Keratinocyte (primary cell): Measurements from ENCODE around the gene PDZD2. TPM values are rescaled to one million over a fixed set of nuclear protein-coding genes. Genes with fewer than 3 reads are reported as not detected.

Experiments
- DNase-seq: peaks from one replicate; pipeline ENCODE4 v3.0.0-alpha.2; 2011; ENCODE audit warnings: low read depth, missing footprints, low spot score
- FAIRE-seq: peaks from 2 replicates; lab custom pipeline; 2011; peaks lifted over from hg19 to GRCh38; lab: Jason Lieb, UNC
- H2AFZ ChIP-seq: 2 replicates; pipeline ENCODE4 v1.6.0; 2012; ENCODE audit warnings: low read length, control low read depth, inconsistent platforms; ENCODE audit not compliant: control insufficient read depth
- H3K27ac ChIP-seq: 2 replicates; pipeline ENCODE4 v1.5.1; 2011; ENCODE audit warnings: low read length; ENCODE audit not compliant: control insufficient read depth, insufficient read depth
- H3K27me3 ChIP-seq: 3 replicates; pipeline ENCODE4 v1.6.0; 2011; ENCODE audit warnings: low read length; ENCODE audit not compliant: control insufficient read depth, insufficient read depth; ENCODE audit errors: extremely low read depth
- H3K36me3 ChIP-seq, 2 experiments: 2 replicates in 1 of 2; 3 replicates in 1 of 2; pipeline ENCODE4 v1.5.1; 2011; ENCODE audit warnings: low read length in 2 of 2, mild to moderate bottlenecking in 1 of 2; ENCODE audit not compliant: control insufficient read depth in 2 of 2, insufficient read depth in 2 of 2; ENCODE audit errors: extremely low read depth in 1 of 2
- H3K4me1 ChIP-seq: 3 replicates; pipeline ENCODE4 v1.5.1; 2011; ENCODE audit warnings: low read length; ENCODE audit not compliant: control insufficient read depth, insufficient read depth; ENCODE audit errors: extremely low read depth
- H3K4me2 ChIP-seq: 3 replicates; pipeline ENCODE4 v1.6.0; 2011; ENCODE audit warnings: low read depth, low read length; ENCODE audit not compliant: control insufficient read depth, insufficient read depth; ENCODE audit errors: extremely low read depth
- H3K4me3 ChIP-seq, 3 experiments: fragments of 200-600 bp in 1 of 3; sonication (generic) in 1 of 3; 2 replicates in 2 of 3; 3 replicates in 1 of 3; pipeline ENCODE4 v1.5.1; 2011 to 2016; ENCODE audit warnings: low read length in 3 of 3, mild to moderate bottlenecking in 3 of 3, control low read depth in 2 of 3, inconsistent platforms in 1 of 3, low read depth in 1 of 3, mixed read lengths in 1 of 3, mixed run types in 1 of 3, moderate library complexity in 1 of 3; ENCODE audit not compliant: control insufficient read depth in 2 of 3, insufficient read depth in 2 of 3; ENCODE audit errors: extremely low read depth in 1 of 3
- H3K79me2 ChIP-seq: 2 replicates; pipeline ENCODE4 v1.6.0; 2012; ENCODE audit warnings: low read length; ENCODE audit not compliant: control insufficient read depth, insufficient read depth
- H3K9ac ChIP-seq: 3 replicates; pipeline ENCODE4 v1.6.0; 2011; ENCODE audit warnings: low read length; ENCODE audit not compliant: control insufficient read depth, insufficient read depth; ENCODE audit errors: extremely low read depth
- H3K9me1 ChIP-seq: 3 replicates; pipeline ENCODE4 v1.6.0; 2011; ENCODE audit warnings: low read length; ENCODE audit not compliant: control insufficient read depth, insufficient read depth; ENCODE audit errors: extremely low read depth
- H3K9me3 ChIP-seq: 2 replicates; pipeline ENCODE4 v1.5.1; 2012; ENCODE audit warnings: low read depth, low read length; ENCODE audit not compliant: control insufficient read depth
- H4K20me1 ChIP-seq: 3 replicates; pipeline ENCODE4 v1.6.0; 2011; ENCODE audit warnings: low read length; ENCODE audit not compliant: control insufficient read depth, insufficient read depth; ENCODE audit errors: extremely low read depth
- EZH2 ChIP-seq: IDR thresholded peaks from one replicate; pipeline ENCODE4 v1.6.1; 2012; ENCODE audit warnings: inconsistent platforms, mild to moderate bottlenecking, low read length, moderate library complexity
- dilution Hi-C: fragments of 300-500 bp; cut with MboI; formaldehyde crosslinking; loops from one replicate; pipeline ENCODE4 v1.7.0; 2020; ENCODE audit warnings: low sequenced_read_pairs; ENCODE audit not compliant: extremely low pct_ligation_motif_present
- polyA plus RNA-seq, 5 experiments: library from polyadenylated mRNA; depleted of rRNA in 3 of 5; stranded (reverse) in 3 of 5; stranded (forward) in 1 of 5; unstranded in 1 of 5; fragments of >200 nt; gene quantifications; 1 replicate in 1 of 5; 2 replicates in 3 of 5; 3 replicates in 1 of 5; pipeline versions ENCODE4 v1.2.1 to v1.2.3, GENCODE V29; 2011 to 2012; ENCODE audit warnings: missing spikeins in 2 of 5, low read depth in 1 of 5, low replicate concordance in 1 of 5
- TF ChIP-seq, protein P1 (sequence below), 3 experiments: IDR thresholded peaks in 1 of 3; conservative IDR thresholded peaks in 1 of 3; optimal IDR thresholded peaks in 1 of 3; 2 replicates in 2 of 3; 3 replicates in 1 of 3; pipeline versions ENCODE3 to v1.5.1; 2011; ENCODE audit warnings: low read length in 3 of 3, mild to moderate bottlenecking in 3 of 3, moderate library complexity in 2 of 3, control low read depth in 1 of 3, inconsistent platforms in 1 of 3; ENCODE audit not compliant: insufficient read depth in 2 of 3; ENCODE audit errors: extremely low read depth in 1 of 3

The PDZD2 gene
- polyA plus RNA-seq, 1 donor (not counting 4 experiments of a cell fraction or from before 2014, with no cell fraction given), result 7.3 TPM

- Histone ChIP-seq H3K27ac (no peak overlapping the region), H4K20me1 (peaks cover 9% of the 10 kb centered on the region), H3K4me2 (no peak overlapping the region), H3K9me1 (no peaks in the 10 kb centered on the region), H3K27me3 (no peaks in the 10 kb centered on the region), H3K9ac (no peak overlapping the region), H3K36me3 (no peaks in the 10 kb centered on the region), H3K9me3 (no peaks in the 10 kb centered on the region), H3K4me3 (no peak overlapping the region), H2AFZ (no peak overlapping the region), H3K4me1 (no peaks in the 10 kb centered on the region), H3K79me2 (peaks cover 89% of the 10 kb centered on the region)
- FAIRE-seq, result no peak
- dilution Hi-C loops, result no loop called here
- DNase-seq, result no peak
- TF ChIP-seq, protein P1, sequence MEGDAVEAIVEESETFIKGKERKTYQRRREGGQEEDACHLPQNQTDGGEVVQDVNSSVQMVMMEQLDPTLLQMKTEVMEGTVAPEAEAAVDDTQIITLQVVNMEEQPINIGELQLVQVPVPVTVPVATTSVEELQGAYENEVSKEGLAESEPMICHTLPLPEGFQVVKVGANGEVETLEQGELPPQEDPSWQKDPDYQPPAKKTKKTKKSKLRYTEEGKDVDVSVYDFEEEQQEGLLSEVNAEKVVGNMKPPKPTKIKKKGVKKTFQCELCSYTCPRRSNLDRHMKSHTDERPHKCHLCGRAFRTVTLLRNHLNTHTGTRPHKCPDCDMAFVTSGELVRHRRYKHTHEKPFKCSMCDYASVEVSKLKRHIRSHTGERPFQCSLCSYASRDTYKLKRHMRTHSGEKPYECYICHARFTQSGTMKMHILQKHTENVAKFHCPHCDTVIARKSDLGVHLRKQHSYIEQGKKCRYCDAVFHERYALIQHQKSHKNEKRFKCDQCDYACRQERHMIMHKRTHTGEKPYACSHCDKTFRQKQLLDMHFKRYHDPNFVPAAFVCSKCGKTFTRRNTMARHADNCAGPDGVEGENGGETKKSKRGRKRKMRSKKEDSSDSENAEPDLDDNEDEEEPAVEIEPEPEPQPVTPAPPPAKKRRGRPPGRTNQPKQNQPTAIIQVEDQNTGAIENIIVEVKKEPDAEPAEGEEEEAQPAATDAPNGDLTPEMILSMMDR (optimal IDR thresholded peaks at IDR 0.05 in 1 of 3, IDR thresholded peaks at IDR 0.05 in 1 of 3, conservative IDR thresholded peaks at IDR 0.05 in 1 of 3; ENCODE audit: extremely low read depth in 1 of 3, insufficient read depth in 2 of 3, low read length in 3 of 3), result no peak
- TF ChIP-seq EZH2, result no peak
These were observed 512.3 kb downstream of the PDZD2 start for GRCh38 chr5:32151198-32151597.

DNA sequence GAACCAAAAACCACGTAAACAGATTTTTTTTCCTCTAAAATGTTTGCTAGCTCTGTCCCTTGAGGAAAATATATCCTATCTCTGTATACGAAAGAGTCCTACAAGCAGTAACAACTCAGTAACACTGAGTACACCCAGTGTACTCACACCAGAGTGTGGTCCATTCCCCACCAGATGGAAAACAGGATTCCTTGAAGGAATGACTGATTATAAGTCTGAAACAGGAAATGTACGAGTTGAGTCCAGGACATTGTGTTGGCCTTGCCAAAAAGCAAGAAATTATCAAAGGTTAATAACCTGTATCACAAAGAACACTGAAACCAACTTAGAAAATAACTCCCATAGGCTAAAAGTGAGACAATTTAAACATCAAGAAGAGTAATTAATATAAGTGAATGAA lies 514.8 kb downstream of the PDZD2 start:
- TF ChIP-seq EZH2, result no peak
- TF ChIP-seq, protein P1 (optimal IDR thresholded peaks at IDR 0.05 in 1 of 3, IDR thresholded peaks at IDR 0.05 in 1 of 3, conservative IDR thresholded peaks at IDR 0.05 in 1 of 3; ENCODE audit: extremely low read depth in 1 of 3, insufficient read depth in 2 of 3, low read length in 3 of 3), result no peak
- H3K36me3 ChIP-seq, result peaks cover 0 to 7% of the 10 kb centered on the region in 2 experiments
- H4K20me1 ChIP-seq, result peaks cover 16% of the 10 kb centered on the region
- H3K9me3 ChIP-seq, result no peaks in the 10 kb centered on the region
- H3K79me2 ChIP-seq, result peaks cover 92% of the 10 kb centered on the region
- no peak overlapping the region for H3K4me2 ChIP-seq
- H3K4me3 ChIP-seq, result no peak overlapping the region
- H3K27ac ChIP-seq, result no peak overlapping the region
- dilution Hi-C loops, result no loop called here
- no peak overlapping the region for H3K9ac ChIP-seq
- no peaks in the 10 kb centered on the region for H3K27me3 ChIP-seq
- no peak overlapping the region for H2AFZ ChIP-seq
- H3K4me1 ChIP-seq, result no peaks in the 10 kb centered on the region
- FAIRE-seq, result no peak
- no peak for DNase-seq
- no peaks in the 10 kb centered on the region for H3K9me1 ChIP-seq
